GM12801 (cell line): ENCODE measurements around the gene RFT1.

Experiments used
- TF ChIP-seq, protein P1 (sequence below): IDR thresholded peaks from one replicate; pipeline ENCODE4 v1.5.1; 2011; ENCODE audit warnings: control low read depth; ENCODE audit not compliant: insufficient read length; ENCODE audit errors: extremely low read depth

RFT1 gene

DNA sequence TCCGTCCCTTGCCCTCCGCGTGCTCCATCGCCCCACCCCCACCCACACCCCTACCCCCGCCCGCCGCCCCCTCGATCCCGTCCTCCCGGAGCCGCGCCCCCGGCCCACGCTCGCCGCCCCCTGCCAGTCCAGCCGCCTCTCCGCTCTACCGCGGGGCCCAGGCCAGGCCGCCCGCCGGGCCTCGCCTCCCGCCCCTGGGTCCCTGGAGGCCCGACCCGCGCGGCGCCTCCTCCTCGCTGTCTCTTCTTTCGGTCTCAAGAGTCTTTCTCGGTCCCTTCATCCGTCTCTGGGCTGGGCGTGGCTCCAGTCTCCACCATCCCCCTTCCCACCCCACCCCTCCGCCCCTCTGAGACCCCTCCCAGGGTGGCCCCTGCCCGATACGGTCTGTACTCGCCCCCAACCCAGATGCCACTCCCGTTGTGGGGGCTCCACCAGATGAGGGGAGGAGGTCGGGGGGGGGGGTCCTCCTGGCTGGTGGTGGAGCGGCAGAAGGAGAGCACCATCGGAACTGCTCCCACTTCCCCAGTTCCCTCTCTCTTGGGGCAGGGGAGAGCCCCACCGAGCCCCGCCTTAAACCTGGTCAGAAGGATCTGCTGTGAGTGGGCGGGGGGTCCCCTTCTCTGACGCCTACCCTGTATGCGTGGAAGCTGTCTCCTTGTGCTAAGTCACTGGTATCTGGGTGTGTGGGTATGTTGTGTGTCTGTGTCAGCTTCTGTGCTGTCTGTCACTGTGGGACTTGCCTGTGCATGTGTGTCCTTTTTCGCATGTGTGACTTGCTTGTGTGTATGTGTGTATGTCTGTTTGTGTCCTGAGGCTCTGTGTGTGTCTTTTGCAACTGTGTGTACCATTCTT is 31.8 kb upstream of the RFT1 start:
- TF ChIP-seq, protein P1, sequence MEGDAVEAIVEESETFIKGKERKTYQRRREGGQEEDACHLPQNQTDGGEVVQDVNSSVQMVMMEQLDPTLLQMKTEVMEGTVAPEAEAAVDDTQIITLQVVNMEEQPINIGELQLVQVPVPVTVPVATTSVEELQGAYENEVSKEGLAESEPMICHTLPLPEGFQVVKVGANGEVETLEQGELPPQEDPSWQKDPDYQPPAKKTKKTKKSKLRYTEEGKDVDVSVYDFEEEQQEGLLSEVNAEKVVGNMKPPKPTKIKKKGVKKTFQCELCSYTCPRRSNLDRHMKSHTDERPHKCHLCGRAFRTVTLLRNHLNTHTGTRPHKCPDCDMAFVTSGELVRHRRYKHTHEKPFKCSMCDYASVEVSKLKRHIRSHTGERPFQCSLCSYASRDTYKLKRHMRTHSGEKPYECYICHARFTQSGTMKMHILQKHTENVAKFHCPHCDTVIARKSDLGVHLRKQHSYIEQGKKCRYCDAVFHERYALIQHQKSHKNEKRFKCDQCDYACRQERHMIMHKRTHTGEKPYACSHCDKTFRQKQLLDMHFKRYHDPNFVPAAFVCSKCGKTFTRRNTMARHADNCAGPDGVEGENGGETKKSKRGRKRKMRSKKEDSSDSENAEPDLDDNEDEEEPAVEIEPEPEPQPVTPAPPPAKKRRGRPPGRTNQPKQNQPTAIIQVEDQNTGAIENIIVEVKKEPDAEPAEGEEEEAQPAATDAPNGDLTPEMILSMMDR: no peak

DNA sequence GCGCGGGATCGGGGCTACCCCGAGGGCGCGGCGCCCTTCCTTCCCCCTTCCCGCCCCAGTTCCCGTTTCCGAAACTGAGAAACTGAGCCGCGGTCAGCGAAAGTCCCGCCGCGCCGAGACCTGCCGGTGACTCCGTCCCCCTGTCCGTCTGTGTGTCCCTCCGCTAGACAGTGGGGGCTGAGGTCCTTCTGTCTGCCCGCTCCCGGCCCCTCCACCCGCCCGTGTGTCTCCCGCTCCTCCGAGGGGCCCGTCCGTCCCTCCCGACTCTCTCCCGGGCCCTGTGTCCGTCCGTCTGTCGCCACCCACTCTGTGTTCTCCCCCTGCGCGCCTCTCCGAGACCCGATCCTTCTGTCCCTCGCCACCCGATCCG is 31.2 kb upstream of the RFT1 start:
- TF ChIP-seq, protein P1: no peak

DNA sequence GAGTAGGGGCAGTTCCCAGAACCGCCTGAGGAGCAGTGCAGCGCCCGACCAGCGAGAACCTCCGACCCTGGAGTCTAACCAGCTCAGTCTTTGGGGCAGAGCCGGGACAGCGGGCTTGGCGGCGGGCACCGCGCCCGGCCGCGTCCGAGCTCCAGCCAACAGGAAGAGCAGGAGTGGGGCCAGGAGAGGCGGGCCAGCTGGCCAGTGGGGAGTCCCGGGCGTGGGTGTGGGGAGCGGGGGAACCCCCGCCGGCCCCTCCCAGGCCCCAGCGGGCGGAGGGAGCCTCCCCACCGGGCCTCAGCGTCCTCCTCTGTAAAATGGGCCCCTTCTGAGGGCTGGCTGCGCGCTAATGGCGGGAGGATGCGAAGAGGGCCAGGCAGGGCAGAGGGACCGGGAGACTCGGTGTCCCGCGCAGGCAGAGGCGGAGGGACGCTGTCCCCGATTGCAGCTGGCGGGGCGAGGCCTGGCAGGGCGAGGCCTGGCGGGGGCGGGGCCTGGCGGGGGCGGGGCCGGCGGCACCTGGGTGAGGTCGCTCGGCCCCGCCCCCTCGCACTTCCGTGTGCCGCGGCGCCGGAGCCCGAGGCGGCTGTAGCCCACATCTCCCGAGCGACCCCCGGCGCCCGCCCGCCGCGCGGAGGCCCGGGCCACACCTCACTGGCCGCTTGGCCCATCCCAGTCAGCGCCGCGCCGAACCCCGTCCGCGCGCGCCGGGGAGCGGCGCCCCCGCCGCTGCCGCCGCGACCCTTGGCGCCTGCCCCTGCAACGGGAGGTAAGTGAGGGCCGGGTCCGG is 30.6 kb upstream of the RFT1 start, which contains the start of gene PRKCD:
TSS of gene PRKCD (plus strand) at position 550 of the 790 bp plus-strand sequence. CDS start 17,214 bp downstream, outside the sequence.
- TF ChIP-seq, protein P1: no peak

DNA sequence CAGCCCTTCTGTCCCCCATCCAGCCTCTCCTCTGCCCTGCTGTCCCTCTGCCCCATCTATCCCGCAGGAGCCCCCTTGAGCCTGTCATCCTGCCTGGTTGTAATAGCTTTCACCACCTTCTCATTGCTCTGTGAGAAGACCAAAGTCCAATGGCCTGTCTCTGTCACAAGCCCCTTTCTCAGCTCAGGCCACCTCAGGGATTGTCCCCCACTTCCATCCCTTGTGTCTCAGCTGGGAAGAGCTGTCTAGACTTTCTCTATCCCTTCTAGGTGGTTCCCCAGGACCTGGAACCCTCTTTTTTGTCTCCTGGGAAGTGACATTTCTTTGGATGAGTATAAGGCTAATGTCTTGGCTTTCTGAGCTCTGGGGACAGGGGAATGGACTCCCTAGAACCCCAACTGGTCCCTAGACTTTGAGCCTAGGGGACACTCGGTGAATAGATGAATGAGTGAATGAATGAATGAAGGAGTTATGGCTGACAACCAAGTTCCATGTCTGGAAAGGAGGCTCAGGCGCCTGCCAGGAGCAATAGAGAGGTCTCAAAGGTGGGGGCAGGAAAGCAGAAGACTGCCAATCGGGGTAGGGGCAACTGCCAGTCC is 29.9 kb upstream of the RFT1 start:
- TF ChIP-seq, protein P1: no peak

DNA sequence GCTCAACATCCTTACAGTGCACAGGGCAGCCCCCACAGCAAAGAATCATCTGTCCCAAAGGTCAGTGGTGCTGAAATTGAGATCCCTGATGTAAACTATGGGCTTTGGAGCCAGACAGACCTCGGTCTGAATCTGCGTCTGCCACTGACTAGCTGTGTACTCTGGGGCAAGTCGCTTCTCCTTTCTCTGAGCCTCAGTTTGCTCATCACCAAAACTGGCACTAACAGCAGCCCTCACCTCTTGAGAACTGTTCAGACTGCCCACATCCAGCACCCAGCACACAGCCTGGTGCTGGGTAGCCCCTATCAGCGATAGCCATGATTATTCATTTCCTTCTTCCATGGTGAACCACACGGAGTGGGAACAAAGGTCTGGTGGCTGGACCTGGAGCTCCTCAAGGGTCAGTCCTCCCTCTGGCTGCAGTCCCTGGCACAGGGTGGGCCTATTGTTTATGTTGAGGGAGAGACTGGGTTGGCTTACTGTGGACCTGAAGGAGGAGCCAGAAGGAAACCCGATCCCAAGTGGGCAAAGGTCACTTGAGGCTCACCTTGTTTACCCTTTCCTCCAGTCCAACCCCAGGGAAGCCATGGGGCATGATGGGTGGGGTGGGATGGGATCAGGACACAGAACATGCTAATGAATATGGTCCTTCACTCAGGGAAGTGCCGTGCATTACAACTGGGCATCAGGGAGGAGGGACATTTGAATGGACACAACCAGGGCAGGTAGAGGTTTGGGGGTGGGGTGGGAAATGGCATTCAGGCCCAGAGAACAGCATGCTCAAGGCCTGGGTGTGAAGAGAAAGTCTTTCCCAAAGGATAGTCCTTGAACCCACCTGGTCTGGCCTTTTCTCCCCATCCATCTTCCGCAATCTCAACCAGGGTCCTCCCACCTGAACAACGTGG is 29.2 kb upstream of the RFT1 start:
- TF ChIP-seq, protein P1: no peak

DNA sequence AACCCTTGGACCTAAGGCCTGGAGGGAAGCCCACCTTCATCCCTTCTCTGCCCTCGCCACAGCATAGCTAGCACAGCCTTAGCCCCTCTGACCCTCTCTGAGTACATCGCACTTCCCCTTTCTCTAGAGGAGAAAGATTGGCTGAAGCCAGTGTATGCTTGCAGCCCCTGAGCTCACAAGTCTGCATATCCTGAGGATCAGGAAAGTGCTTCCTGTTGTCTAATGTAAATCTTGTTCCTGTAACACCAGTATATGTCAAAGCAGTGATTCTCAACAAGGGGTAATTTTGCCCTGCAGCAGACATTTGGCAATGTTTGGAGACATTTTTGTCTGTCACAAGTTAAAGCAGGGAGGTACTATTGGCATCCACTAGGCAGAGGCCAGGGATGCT is 28.5 kb upstream of the RFT1 start:
- TF ChIP-seq, protein P1: no peak
